Measurements from ENCODE around the gene SPATC1L.

DNA sequence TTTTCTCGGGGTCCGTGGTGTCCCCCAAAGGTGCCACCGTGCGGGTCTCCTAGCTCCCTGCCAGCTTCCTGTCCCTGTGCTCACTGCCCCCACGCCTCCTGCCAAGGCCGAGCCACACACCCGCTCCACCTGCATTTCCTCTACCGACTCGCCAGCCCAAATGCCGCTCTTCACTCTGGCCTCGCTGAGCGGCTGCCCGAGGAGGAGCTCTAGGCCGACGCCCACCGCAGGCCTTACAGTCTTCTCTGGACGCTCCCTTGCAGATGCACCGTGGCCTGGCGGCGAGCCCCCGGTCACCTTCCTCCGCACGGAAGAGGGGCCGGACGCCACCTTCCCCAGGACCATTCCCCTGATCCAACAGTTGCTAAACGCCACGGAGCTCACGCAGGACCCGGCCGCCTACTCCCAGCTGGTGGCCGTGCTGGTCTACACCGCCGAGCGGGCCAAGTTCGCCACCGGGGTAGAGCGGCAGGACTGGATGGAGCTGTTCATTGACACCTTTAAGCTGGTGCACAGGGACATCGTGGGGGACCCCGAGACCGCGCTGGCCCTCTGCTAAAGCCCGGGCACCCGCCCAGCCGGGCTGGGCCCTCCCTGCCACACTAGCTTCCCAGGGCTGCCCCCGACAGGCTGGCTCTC lies 55.2 kb downstream of the SPATC1L start:
- TF ChIP-seq, protein P1, sequence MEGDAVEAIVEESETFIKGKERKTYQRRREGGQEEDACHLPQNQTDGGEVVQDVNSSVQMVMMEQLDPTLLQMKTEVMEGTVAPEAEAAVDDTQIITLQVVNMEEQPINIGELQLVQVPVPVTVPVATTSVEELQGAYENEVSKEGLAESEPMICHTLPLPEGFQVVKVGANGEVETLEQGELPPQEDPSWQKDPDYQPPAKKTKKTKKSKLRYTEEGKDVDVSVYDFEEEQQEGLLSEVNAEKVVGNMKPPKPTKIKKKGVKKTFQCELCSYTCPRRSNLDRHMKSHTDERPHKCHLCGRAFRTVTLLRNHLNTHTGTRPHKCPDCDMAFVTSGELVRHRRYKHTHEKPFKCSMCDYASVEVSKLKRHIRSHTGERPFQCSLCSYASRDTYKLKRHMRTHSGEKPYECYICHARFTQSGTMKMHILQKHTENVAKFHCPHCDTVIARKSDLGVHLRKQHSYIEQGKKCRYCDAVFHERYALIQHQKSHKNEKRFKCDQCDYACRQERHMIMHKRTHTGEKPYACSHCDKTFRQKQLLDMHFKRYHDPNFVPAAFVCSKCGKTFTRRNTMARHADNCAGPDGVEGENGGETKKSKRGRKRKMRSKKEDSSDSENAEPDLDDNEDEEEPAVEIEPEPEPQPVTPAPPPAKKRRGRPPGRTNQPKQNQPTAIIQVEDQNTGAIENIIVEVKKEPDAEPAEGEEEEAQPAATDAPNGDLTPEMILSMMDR (conservative IDR thresholded peaks at IDR 0.05; ENCODE audit: low read length) = no peak
- TF ChIP-seq EZH2phosphoT487 (IDR thresholded peaks at IDR 0.05; ENCODE audit: borderline replicate concordance, low read depth, low read length) = no peak

All from OCI-LY7 (cell line).